NK-92 (cell line): ENCODE results near the gene SLC36A1.

Source experiments
- DNase-seq: peaks from one replicate; lab custom pipeline; 2025; ENCODE audit not compliant: unreplicated experiment; lab: John Stamatoyannopoulos, UW

Gene SLC36A1

DNA sequence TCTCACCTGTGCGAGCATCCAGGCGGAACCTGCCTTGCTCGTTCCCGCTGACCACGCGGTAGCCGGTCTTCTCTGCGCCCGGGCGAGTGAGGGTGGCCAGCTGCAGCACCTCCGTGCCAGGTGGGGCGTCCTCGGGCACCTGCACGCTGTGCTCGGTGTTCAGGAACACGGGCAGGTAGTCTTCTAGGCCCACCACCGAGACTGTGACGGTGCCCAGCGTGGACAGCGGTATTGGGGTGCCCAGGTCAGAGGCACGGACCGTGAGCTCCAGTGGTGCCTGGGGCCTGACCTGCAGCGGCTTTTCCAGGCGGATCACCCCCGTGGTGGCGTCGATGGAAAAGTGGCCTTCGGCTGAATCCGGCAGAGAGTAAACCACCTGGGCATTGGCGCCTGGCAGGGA is 84.2 kb downstream of the SLC36A1 start:
- DNase-seq = no peak

DNA sequence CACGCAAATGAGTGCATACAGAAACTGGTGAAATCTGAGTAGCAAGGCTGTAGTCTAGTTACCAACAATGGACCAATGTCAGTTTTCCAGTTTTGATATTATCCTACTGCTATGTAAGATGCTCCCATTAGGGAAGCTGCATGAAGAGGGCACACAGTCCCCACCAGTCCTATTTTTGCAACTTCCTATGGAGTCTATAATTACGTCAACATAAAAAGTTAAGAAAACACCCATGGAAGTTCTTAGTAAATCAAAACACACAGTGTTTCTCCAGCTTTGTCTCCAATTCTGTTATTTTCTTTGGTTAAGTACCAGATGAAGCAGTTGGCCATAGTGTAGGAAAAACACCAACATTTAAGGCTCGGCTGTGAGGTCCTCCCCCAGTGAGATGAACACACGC is 85.0 kb downstream of the SLC36A1 start:
- no peak for DNase-seq

GRCh38 chr5:151534350-151534749 is 86.9 kb downstream of the SLC36A1 start:
- no peak for DNase-seq

DNA sequence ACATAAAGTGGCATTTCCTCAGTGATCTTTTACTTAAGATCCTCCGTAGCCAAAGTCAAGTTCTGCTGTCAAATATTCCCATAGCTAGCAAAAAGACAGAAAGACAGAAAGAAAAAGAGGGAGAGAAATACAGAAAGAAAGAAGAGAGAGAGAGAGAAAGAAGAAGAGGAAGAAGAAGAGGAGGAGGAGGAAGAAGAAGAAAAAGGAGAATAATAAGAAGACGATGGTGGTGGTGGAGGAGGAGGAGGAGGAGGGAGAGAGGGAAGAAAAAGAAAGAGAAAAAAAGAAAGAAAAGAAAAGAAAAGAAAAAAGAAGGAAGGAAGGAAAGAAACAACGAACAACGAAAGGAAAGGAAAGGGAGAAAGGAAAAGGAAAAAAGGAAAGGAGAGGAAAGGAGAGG is 89.6 kb downstream of the SLC36A1 start:
- DNase-seq = no peak

DNA sequence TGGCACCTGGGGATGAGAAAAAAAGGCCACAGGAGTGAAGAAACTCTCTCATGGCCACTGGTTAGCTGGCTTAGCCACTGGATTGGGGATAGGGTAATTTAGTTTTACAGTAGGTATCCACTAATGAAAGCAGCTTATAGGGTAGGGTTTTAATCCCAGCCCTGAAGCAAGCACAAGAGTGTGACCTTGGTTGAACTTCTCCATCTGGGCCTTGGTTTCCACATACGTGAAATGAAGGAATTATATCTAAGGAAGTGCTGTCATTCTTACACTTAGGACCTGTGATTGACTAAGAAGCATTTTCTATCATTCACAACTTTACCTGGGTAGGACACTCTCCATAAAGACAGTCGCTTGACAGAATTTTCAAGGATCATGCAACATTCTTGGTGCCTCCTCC is 94.2 kb downstream of the SLC36A1 start:
- DNase-seq = no peak
